ENCODE data around the gene B9D1. TPM values are rescaled to one million over a fixed set of nuclear protein-coding genes. Genes with fewer than 3 reads are reported as not detected.

Gene B9D1
- total RNA-seq, 2 experiments from 2014 or later = 21.1 to 38.1 TPM

GRCh38 chr17:19336938-19337711, 25.4 kb downstream of the B9D1 start:
- H3K4me2 ChIP-seq (ENCODE audit: low read length) = no peak overlapping the region
- no peak for DNase-seq (ENCODE audit: low spot score)
- peaks cover 3% of the 10 kb centered on the region for H3K4me1 ChIP-seq (ENCODE audit: insufficient read depth, low read length, poor library complexity, severe bottlenecking)
- H3K79me2 ChIP-seq (ENCODE audit: insufficient read depth, low read depth, low read length) = no peaks in the 10 kb centered on the region
- BruUV-seq (replicated peaks) = no TSS peak
- no peak overlapping the region for H3K4me3 ChIP-seq (ENCODE audit: low read depth, low read length, poor library complexity, severe bottlenecking)
- no peaks in the 10 kb centered on the region for H3K36me3 ChIP-seq (ENCODE audit: insufficient read depth, low read length)
- no peak for TF ChIP-seq CTCF (conservative IDR thresholded peaks at IDR 0.05; ENCODE audit: low read length)
- TF ChIP-seq EZH2phosphoT487 (IDR thresholded peaks at IDR 0.05; ENCODE audit: borderline replicate concordance, low read depth, low read length) = no peak
- H3K9me2 ChIP-seq (ENCODE audit: insufficient read depth, low read length) = no peaks in the 10 kb centered on the region
- intact Hi-C loops (cut with micrococcal nuclease; ENCODE audit: unreplicated experiment) = no loop called here
- H2AFZ ChIP-seq (ENCODE audit: low read length) = no peak overlapping the region
- H3K27ac ChIP-seq (ENCODE audit: low read depth, low read length, poor library complexity, severe bottlenecking) = no peak overlapping the region
- no peaks in the 10 kb centered on the region for H4K20me1 ChIP-seq (ENCODE audit: insufficient read depth, low read length)
- POLR2A ChIA-PET = no interaction called here
- CTCF ChIA-PET (ENCODE audit: unreplicated experiment) = no interaction called here
- H3K9me3 ChIP-seq (ENCODE audit: low read length) = no peaks in the 10 kb centered on the region

- Histone ChIP-seq H3K27ac (ENCODE audit: low read depth, low read length, poor library complexity, severe bottlenecking) (no peak overlapping the region), H2AFZ (ENCODE audit: low read length) (no peak overlapping the region), H3K4me2 (ENCODE audit: low read length) (no peak overlapping the region), H3K9me2 (ENCODE audit: insufficient read depth, low read length) (no peaks in the 10 kb centered on the region), H3K4me1 (ENCODE audit: insufficient read depth, low read length, poor library complexity, severe bottlenecking) (peaks cover 3% of the 10 kb centered on the region), H3K79me2 (ENCODE audit: insufficient read depth, low read depth, low read length) (no peaks in the 10 kb centered on the region), H3K36me3 (ENCODE audit: insufficient read depth, low read length) (no peaks in the 10 kb centered on the region), H3K4me3 (ENCODE audit: low read depth, low read length, poor library complexity, severe bottlenecking) (no peak overlapping the region), H3K9me3 (ENCODE audit: low read length) (no peaks in the 10 kb centered on the region), H4K20me1 (ENCODE audit: insufficient read depth, low read length) (no peaks in the 10 kb centered on the region)
- no peak for DNase-seq (ENCODE audit: low spot score)
- TF ChIP-seq CTCF (conservative IDR thresholded peaks at IDR 0.05; ENCODE audit: low read length) = no peak
- TF ChIP-seq EZH2phosphoT487 (IDR thresholded peaks at IDR 0.05; ENCODE audit: borderline replicate concordance, low read depth, low read length) = no peak
- POLR2A ChIA-PET = no interaction called here
- intact Hi-C loops (cut with micrococcal nuclease; ENCODE audit: unreplicated experiment) = no loop called here
- CTCF ChIA-PET (ENCODE audit: unreplicated experiment) = no interaction called here
- BruUV-seq (replicated peaks) = no TSS peak
Measured at GRCh38 chr17:19335951-19336631, 26.4 kb downstream of the B9D1 start.

GRCh38 chr17:19334331-19334730, 28.2 kb downstream of the B9D1 start:
- Histone ChIP-seq H2AFZ (ENCODE audit: low read length) (no peak overlapping the region), H3K27ac (ENCODE audit: low read depth, low read length, poor library complexity, severe bottlenecking) (no peak overlapping the region), H3K4me1 (ENCODE audit: insufficient read depth, low read length, poor library complexity, severe bottlenecking) (peaks cover 3% of the 10 kb centered on the region), H3K36me3 (ENCODE audit: insufficient read depth, low read length) (no peaks in the 10 kb centered on the region), H4K20me1 (ENCODE audit: insufficient read depth, low read length) (no peaks in the 10 kb centered on the region), H3K9me3 (ENCODE audit: low read length) (no peaks in the 10 kb centered on the region), H3K79me2 (ENCODE audit: insufficient read depth, low read depth, low read length) (no peaks in the 10 kb centered on the region), H3K4me2 (ENCODE audit: low read length) (no peak overlapping the region), H3K9me2 (ENCODE audit: insufficient read depth, low read length) (no peaks in the 10 kb centered on the region), H3K4me3 (ENCODE audit: low read depth, low read length, poor library complexity, severe bottlenecking) (no peak overlapping the region)
- no peak for DNase-seq (ENCODE audit: low spot score)
- TF ChIP-seq CTCF (conservative IDR thresholded peaks at IDR 0.05; ENCODE audit: low read length) (no peak), EZH2phosphoT487 (IDR thresholded peaks at IDR 0.05; ENCODE audit: borderline replicate concordance, low read depth, low read length) (no peak)
- CTCF ChIA-PET (ENCODE audit: unreplicated experiment) = no interaction called here
- intact Hi-C loops (cut with micrococcal nuclease; ENCODE audit: unreplicated experiment) = no loop called here
- no TSS peak for BruUV-seq (replicated peaks)
- POLR2A ChIA-PET = no interaction called here

All from OCI-LY7 (cell line).